GM18511 (cell line): ENCODE measurements around the gene ZNG1C.
A peak's percentile ranks its signal among the peaks of the same experiment; 100 is the strongest.
"Not testable (repeated sequence)": the region's sequence is repeated elsewhere in the genome, so short reads cannot be mapped to it uniquely, and the experiment has no call there.

Experiments
- ATAC-seq: cut with Tn5 transposase; IDR thresholded peaks from one replicate; pipeline ENCODE4 v1.9.1; 2021; ENCODE audit warnings: mild to moderate bottlenecking, moderate library complexity; ENCODE audit not compliant: unreplicated experiment

ZNG1C gene

DNA sequence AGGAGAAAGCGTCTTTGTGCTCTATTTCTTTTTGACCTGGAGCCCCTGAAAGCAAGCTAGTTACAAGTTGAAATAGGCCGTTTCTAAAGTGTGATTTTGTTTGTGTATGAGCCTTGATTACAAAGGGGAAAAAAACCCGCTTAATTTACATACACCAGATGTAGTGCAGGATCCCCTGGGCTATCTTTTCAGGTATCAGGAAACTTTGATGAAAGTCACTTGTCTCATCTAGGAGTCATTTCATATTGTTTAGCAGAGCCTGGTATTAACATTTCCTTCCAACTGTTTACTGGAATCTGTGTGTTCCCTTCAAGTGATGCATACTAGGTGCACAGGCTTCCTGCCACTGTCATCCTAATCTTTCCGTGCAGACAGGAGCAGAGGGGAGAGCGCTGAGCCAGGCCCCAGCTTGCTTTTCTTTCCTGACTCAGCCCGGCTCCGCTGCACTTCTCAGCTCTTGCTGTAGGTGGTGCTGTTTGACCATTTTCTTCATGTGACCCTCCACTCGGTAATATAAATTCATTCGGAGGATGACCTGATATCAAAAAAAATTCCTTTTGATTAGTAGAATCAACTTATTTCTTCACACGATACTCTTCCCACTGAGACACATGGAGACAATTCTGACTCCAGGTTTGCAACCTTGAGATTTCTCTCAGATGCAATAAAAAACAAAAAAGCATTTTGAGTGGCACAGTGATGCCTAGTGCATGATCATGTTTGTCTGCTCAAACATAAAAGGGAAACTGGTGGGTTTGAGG is 100.7 kb downstream of the ZNG1C start:
- ATAC-seq = peak; percentile 90

DNA sequence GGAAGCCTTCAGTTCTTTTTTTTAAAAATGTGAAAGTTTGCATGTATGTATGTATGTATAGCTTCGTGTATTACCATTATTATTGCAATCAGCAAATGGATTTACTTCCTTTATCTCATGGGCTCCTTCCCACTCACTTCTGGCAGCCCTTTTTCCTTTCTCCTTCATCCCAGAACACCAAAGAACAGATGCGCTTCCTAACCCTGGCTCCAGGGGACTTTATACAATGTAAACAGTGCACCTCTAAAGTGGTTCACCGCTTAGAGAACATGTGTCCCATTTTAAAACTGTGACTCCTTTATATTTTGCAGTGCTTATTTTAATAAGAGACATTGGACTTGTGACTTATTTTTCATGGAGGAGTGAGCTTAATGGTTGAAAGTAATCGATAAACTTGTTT is 101.5 kb downstream of the ZNG1C start:
- not testable (repeated sequence) for ATAC-seq

DNA sequence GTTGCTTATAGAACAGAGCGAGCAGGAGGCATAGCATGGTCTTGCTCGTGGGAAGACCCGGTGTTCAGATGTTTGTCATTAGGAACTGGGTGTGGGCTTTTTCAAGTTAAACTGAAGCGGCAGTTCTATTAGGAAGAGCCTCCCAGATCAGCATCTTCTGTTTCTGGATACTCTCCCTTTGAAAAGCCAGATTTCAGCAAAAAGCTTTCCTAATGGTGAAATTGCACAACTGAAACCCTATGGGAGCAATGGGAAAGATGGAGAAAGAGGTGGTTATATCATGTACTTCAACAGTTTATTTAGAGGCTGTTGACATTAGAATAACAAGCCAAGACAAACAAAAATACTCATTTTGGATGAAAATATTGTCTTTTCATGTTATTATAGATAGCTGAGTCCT is 102.2 kb downstream of the ZNG1C start:
- not testable (repeated sequence) for ATAC-seq
